Neural cell (in vitro differentiated cells): ENCODE data around the gene GRIN3A.

Experiments
- CTCF ChIP-seq: fragments of 450-650 bp; IDR thresholded peaks from 2 replicates; pipeline ENCODE4 v1.5.1; 2014; ENCODE audit warnings: antibody characterized with exemption, mild to moderate bottlenecking, moderate library complexity; ENCODE audit not compliant: poor library complexity, severe bottlenecking
- EP300 ChIP-seq: fragments of 450-650 bp; conservative IDR thresholded peaks from 2 replicates; pipeline ENCODE4 v1.6.1; 2014; ENCODE audit warnings: antibody characterized with exemption, mild to moderate bottlenecking, moderate library complexity; ENCODE audit not compliant: poor library complexity, severe bottlenecking
- MXI1 ChIP-seq: fragments of 450-650 bp; conservative IDR thresholded peaks from 2 replicates; pipeline ENCODE4 v1.6.1; 2014; ENCODE audit warnings: antibody characterized with exemption, mild to moderate bottlenecking; ENCODE audit not compliant: poor library complexity, severe bottlenecking
- POLR2AphosphoS5 ChIP-seq: IDR thresholded peaks from 2 replicates; pipeline ENCODE4 v1.6.1; 2012
- REST ChIP-seq: IDR thresholded peaks from 2 replicates; pipeline ENCODE4 v1.6.1; 2012; ENCODE audit warnings: borderline replicate concordance
- SMC3 ChIP-seq: fragments of 450-650 bp; conservative IDR thresholded peaks from 2 replicates; pipeline ENCODE4 v1.6.1; 2014; ENCODE audit warnings: antibody characterized with exemption, mild to moderate bottlenecking, moderate library complexity; ENCODE audit not compliant: poor library complexity
- TAF1 ChIP-seq: IDR thresholded peaks from 2 replicates; pipeline ENCODE4 v1.6.1; 2012; ENCODE audit warnings: low read depth

DNA sequence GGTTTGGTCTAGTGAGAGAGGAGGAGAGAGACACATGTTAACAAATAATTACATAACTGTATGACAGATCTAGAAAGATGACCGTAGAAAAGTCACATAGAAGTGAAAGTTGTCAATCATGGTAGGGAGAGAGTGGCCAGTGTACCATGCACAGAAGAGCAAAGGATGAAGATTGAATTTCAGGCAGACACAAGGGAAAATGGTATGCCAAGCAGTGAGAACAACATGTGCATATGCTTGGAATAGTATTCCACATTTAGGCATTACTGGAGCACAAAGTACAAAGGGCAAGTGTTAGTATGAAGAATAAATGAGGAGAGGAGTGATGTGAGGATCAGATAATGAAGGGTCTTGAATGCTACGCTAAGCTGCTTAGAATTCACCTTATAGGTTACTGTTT is 20.3 kb downstream of the GRIN3A start:
- TF ChIP-seq SMC3 (no peak), REST (no peak), MXI1 (no peak), CTCF (no peak), EP300 (no peak), TAF1 (no peak), POLR2AphosphoS5 (no peak)
